ENCODE results near the gene CDHR2.

The CDHR2 gene

DNA sequence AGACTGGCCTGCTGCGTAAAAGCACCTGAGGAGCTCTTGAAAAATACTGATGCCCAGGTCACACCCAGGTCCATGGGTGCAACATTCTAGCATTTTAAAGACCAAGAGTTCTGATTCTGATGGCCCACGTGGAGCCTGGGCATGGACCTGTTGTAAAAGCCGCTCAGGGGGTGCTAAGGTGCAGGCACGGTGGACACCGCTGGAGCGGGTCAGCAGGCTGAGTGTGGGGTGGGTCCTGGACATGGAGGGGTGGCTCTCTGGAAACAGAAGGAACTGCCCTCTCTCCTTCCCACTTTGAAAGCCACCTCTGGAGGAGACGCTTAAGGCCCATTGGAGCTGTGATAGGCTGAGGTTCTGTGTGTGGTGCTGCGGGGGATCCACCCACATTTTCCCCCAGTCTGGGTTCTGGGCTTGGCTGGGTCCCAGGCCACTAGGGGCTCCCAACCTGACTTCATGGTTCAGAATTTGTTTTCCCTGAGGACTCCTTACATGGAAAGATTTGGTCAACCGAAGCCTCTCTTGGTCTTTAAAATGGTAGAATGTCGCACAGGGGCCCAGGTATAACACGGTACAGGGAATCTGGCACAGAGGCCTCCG is 44.2 kb downstream of the CDHR2 start:
- in situ Hi-C loops (cut with MboI; ENCODE audit: low sequenced_read_pairs, unreplicated experiment), result loop anchor here (25.0 kb wide), 1 partner anchor 181 kb away; the partner anchor contains the start of gene CLTB
- TF ChIP-seq, protein P1, sequence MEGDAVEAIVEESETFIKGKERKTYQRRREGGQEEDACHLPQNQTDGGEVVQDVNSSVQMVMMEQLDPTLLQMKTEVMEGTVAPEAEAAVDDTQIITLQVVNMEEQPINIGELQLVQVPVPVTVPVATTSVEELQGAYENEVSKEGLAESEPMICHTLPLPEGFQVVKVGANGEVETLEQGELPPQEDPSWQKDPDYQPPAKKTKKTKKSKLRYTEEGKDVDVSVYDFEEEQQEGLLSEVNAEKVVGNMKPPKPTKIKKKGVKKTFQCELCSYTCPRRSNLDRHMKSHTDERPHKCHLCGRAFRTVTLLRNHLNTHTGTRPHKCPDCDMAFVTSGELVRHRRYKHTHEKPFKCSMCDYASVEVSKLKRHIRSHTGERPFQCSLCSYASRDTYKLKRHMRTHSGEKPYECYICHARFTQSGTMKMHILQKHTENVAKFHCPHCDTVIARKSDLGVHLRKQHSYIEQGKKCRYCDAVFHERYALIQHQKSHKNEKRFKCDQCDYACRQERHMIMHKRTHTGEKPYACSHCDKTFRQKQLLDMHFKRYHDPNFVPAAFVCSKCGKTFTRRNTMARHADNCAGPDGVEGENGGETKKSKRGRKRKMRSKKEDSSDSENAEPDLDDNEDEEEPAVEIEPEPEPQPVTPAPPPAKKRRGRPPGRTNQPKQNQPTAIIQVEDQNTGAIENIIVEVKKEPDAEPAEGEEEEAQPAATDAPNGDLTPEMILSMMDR (IDR thresholded peaks at IDR 0.05; ENCODE audit: borderline replicate concordance, control extremely low read depth, extremely low read depth, insufficient read depth, missing control alignments), result no peak
- no peak for DNase-seq (ENCODE audit: low spot score)

DNA sequence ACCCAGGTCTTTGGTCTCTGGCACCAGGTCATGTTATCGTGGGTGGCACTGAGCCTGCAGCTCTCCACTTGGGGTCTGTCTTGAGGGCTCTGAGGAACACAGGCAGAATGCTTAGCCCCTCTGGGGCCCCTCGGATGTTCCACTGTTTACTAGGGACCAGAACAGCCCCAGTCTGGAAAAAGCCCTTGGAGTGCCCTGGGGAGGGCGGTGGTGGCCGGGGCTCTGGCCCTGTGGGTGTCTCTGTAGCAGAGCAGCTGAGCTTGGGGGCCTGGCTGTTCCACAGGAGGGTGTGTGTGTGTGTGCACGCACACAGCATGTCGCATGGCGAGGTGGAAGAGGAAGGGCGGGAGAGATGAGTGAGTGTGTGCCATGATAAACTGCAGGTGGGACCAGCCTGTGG is 45.4 kb downstream of the CDHR2 start:
- in situ Hi-C loops (cut with MboI; ENCODE audit: low sequenced_read_pairs, unreplicated experiment), result loop anchor here (25.0 kb wide), 1 partner anchor 182 kb away; the partner anchor contains the start of gene CLTB
- TF ChIP-seq, protein P1 (IDR thresholded peaks at IDR 0.05; ENCODE audit: borderline replicate concordance, control extremely low read depth, extremely low read depth, insufficient read depth, missing control alignments), result no peak
- no peak for DNase-seq (ENCODE audit: low spot score)

DNA sequence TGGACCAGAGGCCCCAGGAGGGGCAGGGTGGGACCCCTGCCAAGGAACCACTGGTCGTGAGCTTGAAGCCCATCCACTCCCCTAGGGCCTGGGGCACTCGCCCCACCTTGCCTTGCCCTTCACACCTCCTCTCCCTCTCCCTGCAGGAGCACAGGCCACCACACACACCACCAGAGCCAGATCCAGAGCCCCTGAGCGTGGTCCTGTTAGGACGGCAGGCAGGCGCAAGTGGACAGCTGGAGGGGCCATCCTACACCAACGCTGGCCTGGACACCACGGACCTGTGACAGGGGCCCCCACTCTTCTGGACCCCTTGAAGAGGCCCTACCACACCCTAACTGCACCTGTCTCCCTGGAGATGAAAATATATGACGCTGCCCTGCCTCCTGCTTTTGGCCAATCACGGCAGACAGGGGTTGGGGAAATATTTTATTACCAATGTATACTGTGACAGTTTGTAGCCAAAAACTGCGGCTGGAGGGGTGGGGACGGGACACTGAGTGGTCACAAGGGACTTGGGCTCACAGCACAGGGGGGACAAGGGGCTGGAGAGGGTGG is 46.3 kb downstream of the CDHR2 start:
- DNase-seq (ENCODE audit: low spot score), result no peak
- in situ Hi-C loops (cut with MboI; ENCODE audit: low sequenced_read_pairs, unreplicated experiment), result loop anchor here (25.0 kb wide), 1 partner anchor 183 kb away; the partner anchor contains the start of gene CLTB

DNA sequence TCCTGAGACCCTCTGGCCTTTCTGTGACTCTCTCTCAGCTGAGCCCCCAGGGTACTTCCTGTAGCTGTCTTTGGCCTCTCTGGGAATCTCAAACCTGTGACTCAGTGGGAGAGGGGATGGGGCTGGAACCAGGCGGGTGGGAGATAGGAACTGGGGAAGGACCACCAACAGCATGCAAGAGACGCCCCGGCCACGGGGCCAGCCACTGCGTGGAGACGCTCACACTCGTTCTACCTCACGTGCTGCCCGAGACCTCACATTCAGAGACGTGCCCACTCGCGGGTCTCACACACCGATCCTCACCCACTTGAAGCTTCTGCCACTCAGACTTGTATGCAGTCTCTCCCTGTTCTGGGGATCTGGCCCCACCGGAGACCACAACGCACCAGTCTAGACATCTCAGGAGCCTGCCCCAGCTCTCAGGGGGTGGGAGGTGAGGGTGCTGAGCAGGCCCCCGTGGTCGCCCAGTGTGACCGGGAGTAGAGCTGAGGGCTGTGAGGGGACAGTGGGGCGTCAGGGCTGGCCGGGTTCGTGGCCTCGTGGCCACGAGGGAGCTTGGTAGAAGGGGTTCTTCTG is 47.0 kb downstream of the CDHR2 start:
- no peak for DNase-seq (ENCODE audit: low spot score)
- in situ Hi-C loops (cut with MboI; ENCODE audit: low sequenced_read_pairs, unreplicated experiment), result loop anchor here (25.0 kb wide), 1 partner anchor 184 kb away; the partner anchor contains the start of gene CLTB
- TF ChIP-seq, protein P1 (IDR thresholded peaks at IDR 0.05; ENCODE audit: borderline replicate concordance, control extremely low read depth, extremely low read depth, insufficient read depth, missing control alignments), result no peak

More for the DNA sequence above, 46.3 kb downstream of the CDHR2 start:
- TF ChIP-seq, protein P1 (IDR thresholded peaks at IDR 0.05; ENCODE audit: borderline replicate concordance, control extremely low read depth, extremely low read depth, insufficient read depth, missing control alignments), result no peak

DNA sequence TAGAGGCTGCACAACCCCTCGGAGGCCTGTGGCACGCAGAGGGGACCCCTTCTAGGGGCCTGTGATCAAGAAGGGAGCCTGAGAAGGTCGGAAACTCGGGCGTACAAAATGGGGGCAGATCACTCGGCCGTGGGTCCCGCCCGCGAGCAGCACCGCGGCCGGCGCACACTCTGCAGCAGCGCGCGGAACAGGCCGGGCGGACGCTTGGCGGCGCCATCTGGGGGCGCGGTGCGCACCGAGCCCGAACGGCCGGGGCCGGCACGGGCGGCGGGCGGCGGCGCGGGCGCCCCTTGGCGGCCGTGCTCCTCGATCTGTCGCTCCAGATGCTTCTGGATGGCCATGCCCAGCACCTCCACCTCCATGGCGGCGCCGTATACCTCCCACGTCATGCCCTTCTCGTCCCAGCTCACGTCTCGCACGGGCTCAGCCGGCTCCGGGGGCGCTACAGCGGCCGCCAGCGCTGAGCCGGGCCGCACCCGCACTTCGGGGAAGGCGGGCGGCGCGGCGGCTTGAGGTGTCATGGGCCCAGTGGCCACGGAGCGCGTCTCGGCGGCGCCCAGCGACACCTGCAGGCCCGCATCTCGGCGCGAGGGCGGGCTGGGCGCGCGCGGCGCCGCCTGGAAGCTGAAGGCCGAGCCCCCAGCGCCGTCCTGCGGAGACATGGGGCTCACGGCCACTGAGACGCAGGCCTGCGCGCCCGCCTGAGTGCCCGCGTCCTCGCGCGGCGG is 47.7 kb downstream of the CDHR2 start:
- TF ChIP-seq, protein P1 (IDR thresholded peaks at IDR 0.05; ENCODE audit: borderline replicate concordance, control extremely low read depth, extremely low read depth, insufficient read depth, missing control alignments), result peak; percentile 26
- in situ Hi-C loops (cut with MboI; ENCODE audit: low sequenced_read_pairs, unreplicated experiment), result loop anchor here (25.0 kb wide), 1 partner anchor 185 kb away; the partner anchor contains the start of gene CLTB
- DNase-seq (ENCODE audit: low spot score), result peak; percentile 84

Measured in GM13976 (cell line).